Effector CD8-positive, alpha-beta T cell (primary cell): ENCODE results near the gene DCDC1.

Experiments
- DNase-seq: peaks from one replicate; lab custom pipeline; 2025; lab: John Stamatoyannopoulos, UW

DCDC1 gene

GRCh38 chr11:30853439-30853838 is 516.1 kb downstream of the DCDC1 start:
- no peak for DNase-seq

- DNase-seq: no peak
Observed at GRCh38 chr11:30852645-30853044, 516.9 kb downstream of the DCDC1 start.

- no peak for DNase-seq
Observed at GRCh38 chr11:30852091-30852490, 517.4 kb downstream of the DCDC1 start.

GRCh38 chr11:30837252-30837651 is 532.3 kb downstream of the DCDC1 start:
- no peak for DNase-seq

- no peak for DNase-seq
Observed at GRCh38 chr11:30832831-30833230, 536.7 kb downstream of the DCDC1 start.

GRCh38 chr11:30830681-30831080 is 538.9 kb downstream of the DCDC1 start:
- no peak for DNase-seq

GRCh38 chr11:30826911-30827310 is 542.6 kb downstream of the DCDC1 start:
- no peak for DNase-seq

GRCh38 chr11:30825723-30826122 is 543.8 kb downstream of the DCDC1 start:
- no peak for DNase-seq

GRCh38 chr11:30823119-30823518 is 546.4 kb downstream of the DCDC1 start:
- DNase-seq: no peak

GRCh38 chr11:30821438-30821965 is 548.0 kb downstream of the DCDC1 start:
- DNase-seq: no peak

GRCh38 chr11:30818721-30819120 is 550.8 kb downstream of the DCDC1 start:
- DNase-seq: no peak

GRCh38 chr11:30816959-30817880 is 552.3 kb downstream of the DCDC1 start:
- DNase-seq: no peak

- no peak for DNase-seq
Observed at GRCh38 chr11:30815619-30816018, 553.9 kb downstream of the DCDC1 start.

- DNase-seq: no peak
Observed at GRCh38 chr11:30814737-30815136, 554.8 kb downstream of the DCDC1 start.
